ENCODE measurements around the gene SMARCA1.
"Not testable (repeated sequence)": the region's sequence is repeated elsewhere in the genome, so short reads cannot be mapped to it uniquely, and the experiment has no call there.

Gene SMARCA1

GRCh38 chrX:129523079-129523911, at the start of gene SMARCA1:
TSS of gene SMARCA1 (minus strand) at chrX:129523490. CDS start at chrX:129523370, 120 bp downstream.
- DNase-seq (ENCODE audit: low spot score): peak; percentile 68

GRCh38 chrX:129572422-129572821, 49.1 kb upstream of the SMARCA1 start:
- DNase-seq (ENCODE audit: low spot score): no peak

GRCh38 chrX:129568349-129568748, 45.1 kb upstream of the SMARCA1 start:
- DNase-seq (ENCODE audit: low spot score): no peak

- DNase-seq (ENCODE audit: low spot score): no peak
These were observed 42.8 kb upstream of the SMARCA1 start for GRCh38 chrX:129566073-129566472.

GRCh38 chrX:129565046-129565650, 41.9 kb upstream of the SMARCA1 start:
- no peak for DNase-seq (ENCODE audit: low spot score)

GRCh38 chrX:129564345-129564744, 41.1 kb upstream of the SMARCA1 start:
- DNase-seq (ENCODE audit: low spot score): not testable (repeated sequence)

- DNase-seq (ENCODE audit: low spot score): no peak
These were observed 38.2 kb upstream of the SMARCA1 start for GRCh38 chrX:129561453-129561852.

- DNase-seq (ENCODE audit: low spot score): no peak
These were observed 36.5 kb upstream of the SMARCA1 start for GRCh38 chrX:129559783-129560182.

GRCh38 chrX:129557844-129558480, 34.7 kb upstream of the SMARCA1 start:
- DNase-seq (ENCODE audit: low spot score): no peak

GRCh38 chrX:129556806-129557315, 33.6 kb upstream of the SMARCA1 start:
- DNase-seq (ENCODE audit: low spot score): no peak

- DNase-seq (ENCODE audit: low spot score): peak; percentile 10
These were observed 31.5 kb upstream of the SMARCA1 start for GRCh38 chrX:129554816-129555215.

GRCh38 chrX:129553619-129554288, 30.5 kb upstream of the SMARCA1 start:
- no peak for DNase-seq (ENCODE audit: low spot score)

GRCh38 chrX:129549124-129549523, 25.8 kb upstream of the SMARCA1 start:
- no peak for DNase-seq (ENCODE audit: low spot score)

- DNase-seq (ENCODE audit: low spot score): no peak
These were observed 22.1 kb upstream of the SMARCA1 start for GRCh38 chrX:129545408-129545807.

GRCh38 chrX:129544780-129545179, 21.5 kb upstream of the SMARCA1 start:
- no peak for DNase-seq (ENCODE audit: low spot score)

- no peak for DNase-seq (ENCODE audit: low spot score)
These were observed 17.5 kb upstream of the SMARCA1 start for GRCh38 chrX:129540722-129541184.

- peak; percentile 67 for DNase-seq (ENCODE audit: low spot score)
These were observed 16.9 kb upstream of the SMARCA1 start, which contains the start of gene OCRL for GRCh38 chrX:129540068-129540653. TSS of gene OCRL (plus strand) at chrX:129540259. CDS start at chrX:129540440, 181 bp downstream.

- DNase-seq (ENCODE audit: low spot score): peak; percentile 56
These were observed 11.7 kb upstream of the SMARCA1 start for GRCh38 chrX:129534816-129535578.

- no peak for DNase-seq (ENCODE audit: low spot score)
These were observed 7.8 kb upstream of the SMARCA1 start for GRCh38 chrX:129531132-129531531.

GRCh38 chrX:129530410-129530809, 7.1 kb upstream of the SMARCA1 start:
- no peak for DNase-seq (ENCODE audit: low spot score)

All from AG08395 (cell line).